Right renal pelvis (tissue), 4 donors: ENCODE measurements around the gene SCARF2. TPM values are rescaled to one million over a fixed set of nuclear protein-coding genes. Genes with fewer than 3 reads are reported as not detected.
"Not testable (repeated sequence)": the region's sequence is repeated elsewhere in the genome, so short reads cannot be mapped to it uniquely, and the experiment has no call there.

ENCODE experiments used
- DNase-seq, 4 donors: peaks; one replicate each; pipeline ENCODE4 v3.0.0-alpha.2; 2013; ENCODE audit warnings: low read depth in 4 of 4, low spot score in 3 of 4, missing footprints in 1 of 4
- polyA plus RNA-seq, 4 donors: library from polyadenylated mRNA; unstranded; fragments of 120-200 nt; gene quantifications; one replicate each; pipeline ENCODE4 v1.2.1, GENCODE V29; 2013; ENCODE audit not compliant: insufficient read length in 4 of 4

The SCARF2 gene
- polyA plus RNA-seq, 4 donors: 16.3 to 25.5 (median 18.0) TPM

DNA sequence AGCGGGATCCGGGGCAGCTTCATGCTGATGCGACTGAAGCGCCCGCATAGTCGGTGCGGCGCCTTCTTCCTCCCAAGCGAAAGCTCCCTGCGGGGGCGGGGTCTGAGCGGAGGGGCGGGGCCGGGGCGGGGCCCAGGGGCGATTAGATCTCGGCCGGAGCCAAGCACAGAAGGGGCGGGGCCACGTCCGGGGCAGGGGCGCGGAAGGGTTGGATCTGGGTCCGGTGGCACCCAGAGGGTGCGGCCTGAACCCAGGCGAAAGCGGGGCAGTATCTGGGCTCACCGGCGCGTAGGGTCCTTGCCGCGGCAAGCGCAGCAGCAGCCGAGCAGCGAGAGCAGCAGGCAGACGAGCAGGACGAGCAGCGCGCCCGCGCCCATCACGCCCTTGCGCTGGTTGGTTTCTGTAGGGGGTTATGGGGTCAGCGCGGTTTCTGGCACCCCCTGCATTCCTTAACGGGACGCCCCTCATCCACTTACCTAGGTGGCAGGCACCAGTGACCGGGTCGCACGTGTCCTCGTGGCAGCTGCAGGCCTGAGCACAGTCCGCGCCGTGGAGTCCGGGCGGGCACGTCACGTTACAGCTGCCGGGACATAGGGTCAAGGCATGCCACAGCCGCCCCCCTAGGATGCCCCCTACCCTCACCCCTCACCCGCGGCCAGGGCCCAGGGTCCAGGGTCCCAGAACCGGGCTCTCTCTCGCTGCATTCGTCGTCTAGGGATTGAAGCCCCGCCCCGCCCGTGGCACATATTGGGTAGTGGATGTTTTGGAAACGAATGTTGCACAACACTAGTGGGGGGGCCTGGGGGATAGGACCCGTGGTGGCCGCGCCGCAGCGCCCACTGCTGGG, 8.1 kb downstream of the SCARF2 start:
- DNase-seq: no peak

DNA sequence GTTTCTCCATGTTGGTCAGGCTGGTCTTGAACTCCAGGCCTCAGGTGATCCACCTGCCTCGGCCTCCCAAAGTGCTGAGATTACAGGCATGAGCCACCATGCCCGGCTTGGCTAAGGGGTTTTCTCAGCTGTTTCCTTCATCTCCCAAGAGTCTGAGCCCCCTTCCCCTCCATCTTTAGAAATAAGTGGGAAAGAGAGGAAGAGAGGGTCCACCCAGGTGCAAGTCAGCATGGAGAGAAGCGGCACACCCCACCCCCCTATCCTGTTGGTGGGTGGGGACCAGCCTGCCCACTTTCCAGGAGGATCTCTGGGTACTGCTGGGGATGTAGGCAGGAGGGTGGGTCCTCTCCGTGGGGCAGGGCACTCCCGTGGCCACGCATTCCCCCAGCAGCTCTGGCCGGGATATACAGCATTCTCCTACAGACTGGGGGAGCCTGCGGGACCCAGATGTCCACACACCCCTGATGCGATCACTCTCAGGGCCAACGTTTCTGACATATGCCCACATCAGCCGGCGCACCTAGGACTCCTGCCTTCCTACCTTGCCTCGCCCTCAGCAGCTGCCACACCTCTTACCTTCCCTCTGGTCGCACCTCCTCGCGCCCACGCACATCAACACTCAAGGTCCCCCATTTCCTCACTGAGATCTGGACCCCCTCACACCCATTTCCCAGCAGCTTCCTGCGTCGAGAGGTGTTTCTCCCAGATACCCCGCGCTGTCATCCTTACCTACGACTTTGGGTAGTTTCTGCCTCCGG, 8.9 kb downstream of the SCARF2 start:
- no peak for DNase-seq

DNA sequence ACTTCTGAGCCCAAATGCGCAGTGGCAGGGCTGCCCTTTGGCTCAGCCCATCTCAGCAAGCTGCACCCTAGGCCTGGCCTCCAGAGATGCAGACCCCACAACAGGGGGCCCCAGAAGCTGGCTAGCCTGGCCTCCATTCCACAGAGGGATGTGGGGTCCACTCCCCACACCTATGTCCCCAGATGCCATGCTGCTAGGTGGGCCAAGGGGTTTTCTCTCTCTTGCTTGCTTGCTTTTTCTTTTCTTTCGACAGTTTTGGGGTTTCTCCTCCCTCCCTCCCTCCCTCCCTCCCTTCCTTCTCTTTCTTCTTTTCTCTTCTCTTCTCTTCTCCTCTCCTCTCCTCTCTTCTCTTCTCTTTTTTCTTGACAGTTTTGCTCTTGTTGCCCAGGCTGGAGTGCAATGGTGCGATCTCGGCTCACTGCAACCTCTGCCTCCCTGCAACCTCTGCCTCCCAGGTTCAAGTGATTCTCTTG, 9.6 kb downstream of the SCARF2 start:
- DNase-seq: no peak

DNA sequence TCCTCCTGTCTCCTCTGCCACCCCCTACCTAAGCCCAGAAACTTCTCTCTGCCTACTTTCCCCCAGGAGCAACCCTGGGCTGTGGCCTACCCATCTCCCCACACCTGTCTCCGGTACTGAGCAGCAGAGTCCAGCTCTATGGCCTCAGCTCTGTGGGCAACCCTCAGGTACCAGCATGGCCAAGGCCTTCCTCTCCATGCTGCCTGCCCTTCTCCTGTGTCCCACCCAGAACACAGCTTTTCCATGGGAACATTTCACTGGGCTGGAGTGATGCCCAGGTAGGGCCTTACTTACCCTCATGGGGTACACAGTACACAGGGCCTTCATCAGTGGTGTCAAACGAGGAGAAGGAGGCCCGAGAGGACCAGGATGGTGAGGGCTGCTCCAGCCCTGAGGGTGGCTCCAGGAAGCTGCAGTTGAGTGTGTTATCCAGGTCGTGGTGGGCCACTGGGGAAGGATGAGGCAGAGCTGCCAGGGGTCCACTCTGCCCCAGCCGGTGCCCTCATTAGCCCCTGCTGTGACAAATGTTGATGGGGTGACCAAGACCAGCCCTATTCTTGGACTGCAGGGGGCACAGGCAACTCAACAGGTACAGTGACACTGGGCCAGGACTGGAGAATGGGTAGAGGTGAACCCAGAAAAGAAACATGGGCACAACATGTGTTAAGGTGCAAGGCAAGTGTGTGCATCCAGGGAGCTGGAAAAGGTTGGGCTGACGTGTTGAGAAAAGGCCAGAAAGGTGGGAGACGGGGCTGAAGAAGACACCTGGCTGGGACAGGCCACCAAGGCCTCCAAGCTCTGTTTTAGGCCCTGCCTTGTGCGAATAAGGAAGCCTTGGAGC, 10.3 kb downstream of the SCARF2 start:
- DNase-seq: no peak

DNA sequence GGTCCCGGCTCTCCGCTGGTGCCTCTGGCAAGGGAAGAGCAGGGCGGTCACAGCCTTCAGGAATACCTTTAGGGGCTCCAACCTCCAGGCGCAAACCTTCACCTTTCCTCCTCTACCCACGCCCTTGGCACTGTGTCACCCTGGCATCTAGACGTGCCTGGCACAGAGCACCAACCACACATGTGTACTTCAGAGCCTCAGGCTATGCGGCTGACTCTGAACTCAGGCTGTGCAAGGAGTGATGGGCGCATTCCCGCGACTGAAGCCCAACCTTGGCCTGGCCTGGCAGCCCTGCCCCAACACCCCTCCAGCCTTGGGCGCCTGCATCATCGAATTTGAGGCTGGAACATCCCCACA, 11.4 kb downstream of the SCARF2 start:
- DNase-seq: no peak

DNA sequence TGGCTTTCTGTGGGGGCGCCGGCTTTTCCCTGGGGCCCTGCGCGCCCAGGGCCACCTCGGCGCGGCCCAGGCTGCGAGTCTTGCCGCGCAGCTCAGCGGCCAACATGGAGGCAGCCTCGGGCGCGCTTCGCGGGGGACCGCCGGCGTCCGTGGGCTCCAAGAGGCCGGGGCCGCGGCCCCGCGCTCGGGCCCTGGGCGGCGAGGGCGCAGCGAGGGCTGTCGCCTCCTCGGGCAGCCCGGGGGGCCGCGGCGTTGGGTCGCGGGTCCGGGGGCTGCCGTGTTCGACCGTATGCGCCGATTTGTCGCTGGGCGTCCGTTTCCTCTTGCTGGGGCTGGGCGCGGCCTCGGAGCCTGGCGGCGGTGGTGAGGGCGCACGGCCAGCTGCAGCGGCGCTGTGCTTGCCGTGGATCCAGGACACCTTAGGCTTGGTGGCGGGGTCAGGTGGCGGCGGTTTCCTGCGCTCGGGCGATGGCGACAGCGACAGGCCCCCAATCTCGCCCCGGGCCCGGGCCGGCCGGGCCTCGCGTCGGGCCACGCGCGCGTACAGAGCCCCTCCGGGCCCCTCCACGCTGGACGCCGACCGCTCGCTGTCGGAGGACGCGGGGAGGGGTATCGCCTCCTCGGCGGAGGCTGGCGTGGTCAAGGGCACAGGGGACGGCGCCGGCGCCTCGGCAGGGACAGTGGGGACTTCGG, 11.9 kb downstream of the SCARF2 start:
- no peak for DNase-seq

DNA sequence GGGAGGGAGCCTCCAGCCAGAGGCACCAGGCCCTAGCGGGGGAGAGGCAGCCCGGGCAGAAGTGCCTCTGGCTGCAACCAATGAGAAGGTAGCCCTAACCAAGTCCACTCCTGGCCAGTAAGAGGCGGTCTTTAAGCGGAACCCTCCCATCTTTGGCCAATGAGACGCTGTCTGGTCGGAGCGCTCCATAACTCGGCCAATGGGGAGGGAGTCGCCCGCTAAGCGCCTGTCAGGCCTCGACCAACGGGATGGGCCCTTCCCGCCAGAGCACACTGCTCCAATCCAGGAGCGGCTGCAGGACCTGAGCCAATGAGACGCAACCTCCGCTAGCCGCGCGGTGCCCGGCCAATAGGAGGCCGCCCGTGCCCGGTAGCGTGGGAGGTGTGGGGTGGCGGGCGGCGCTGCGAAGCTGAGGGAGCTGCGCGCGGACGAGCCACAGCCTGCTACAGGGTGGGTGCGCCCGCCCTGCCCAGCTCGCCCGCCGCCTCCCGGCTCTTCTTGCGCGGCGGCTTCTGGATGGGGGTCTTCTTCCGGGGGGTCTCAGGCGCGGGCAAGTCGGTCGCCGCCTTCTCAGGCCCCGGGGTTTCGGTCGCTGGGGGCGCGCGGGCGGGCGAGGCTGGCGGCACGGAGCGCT, 12.6 kb downstream of the SCARF2 start:
- DNase-seq: no peak

DNA sequence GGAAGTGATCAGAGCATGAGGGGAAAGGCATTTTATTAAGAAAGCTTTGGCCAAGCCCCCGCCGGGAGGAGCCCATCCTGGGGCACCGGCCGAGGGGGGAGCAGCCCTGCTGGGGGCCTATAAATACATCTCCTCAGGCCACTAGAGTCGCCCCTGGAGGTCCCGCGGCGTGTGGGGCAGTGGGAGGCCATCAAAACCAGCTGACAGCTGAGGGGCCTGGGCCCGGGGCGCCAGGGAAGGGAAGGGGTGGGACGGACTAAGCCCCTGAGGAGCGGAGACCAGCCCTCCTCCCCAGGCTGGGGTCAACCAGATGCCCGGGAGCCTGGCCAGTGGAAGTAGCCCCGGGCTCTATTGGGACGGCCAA, 13.1 kb downstream of the SCARF2 start:
- DNase-seq: no peak

DNA sequence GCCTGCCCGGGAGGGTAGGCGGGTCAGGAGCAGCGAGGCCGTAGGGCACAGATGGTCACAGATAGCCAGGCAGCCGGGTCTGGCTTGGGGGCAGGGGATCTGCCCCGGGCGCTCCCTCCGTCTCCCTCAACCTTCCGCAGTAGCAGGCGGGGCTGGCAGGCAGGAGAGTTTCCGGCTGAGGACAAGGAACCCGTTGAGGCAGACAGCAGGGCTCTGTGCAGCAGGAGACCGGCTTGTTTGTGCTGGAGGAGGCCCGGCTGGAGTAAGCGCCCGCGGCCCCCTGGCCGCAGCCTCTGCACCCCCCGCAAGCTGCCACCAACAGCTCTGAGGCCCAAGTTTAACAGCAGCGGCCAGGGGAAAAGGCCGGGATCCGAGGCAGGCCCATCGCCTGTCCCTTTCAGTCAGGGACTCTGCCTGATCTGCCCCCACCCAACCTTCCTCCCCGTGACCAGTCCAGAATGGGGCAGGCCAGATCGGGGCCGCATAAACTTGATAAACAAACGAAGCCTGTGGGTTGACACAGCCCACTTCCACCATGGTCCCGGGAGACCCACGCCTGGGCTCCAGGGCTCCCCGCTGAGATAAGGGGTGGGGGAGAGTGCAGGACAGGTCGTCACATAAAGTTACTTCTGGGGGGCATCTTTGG, 13.6 kb downstream of the SCARF2 start:
- no peak for DNase-seq

DNA sequence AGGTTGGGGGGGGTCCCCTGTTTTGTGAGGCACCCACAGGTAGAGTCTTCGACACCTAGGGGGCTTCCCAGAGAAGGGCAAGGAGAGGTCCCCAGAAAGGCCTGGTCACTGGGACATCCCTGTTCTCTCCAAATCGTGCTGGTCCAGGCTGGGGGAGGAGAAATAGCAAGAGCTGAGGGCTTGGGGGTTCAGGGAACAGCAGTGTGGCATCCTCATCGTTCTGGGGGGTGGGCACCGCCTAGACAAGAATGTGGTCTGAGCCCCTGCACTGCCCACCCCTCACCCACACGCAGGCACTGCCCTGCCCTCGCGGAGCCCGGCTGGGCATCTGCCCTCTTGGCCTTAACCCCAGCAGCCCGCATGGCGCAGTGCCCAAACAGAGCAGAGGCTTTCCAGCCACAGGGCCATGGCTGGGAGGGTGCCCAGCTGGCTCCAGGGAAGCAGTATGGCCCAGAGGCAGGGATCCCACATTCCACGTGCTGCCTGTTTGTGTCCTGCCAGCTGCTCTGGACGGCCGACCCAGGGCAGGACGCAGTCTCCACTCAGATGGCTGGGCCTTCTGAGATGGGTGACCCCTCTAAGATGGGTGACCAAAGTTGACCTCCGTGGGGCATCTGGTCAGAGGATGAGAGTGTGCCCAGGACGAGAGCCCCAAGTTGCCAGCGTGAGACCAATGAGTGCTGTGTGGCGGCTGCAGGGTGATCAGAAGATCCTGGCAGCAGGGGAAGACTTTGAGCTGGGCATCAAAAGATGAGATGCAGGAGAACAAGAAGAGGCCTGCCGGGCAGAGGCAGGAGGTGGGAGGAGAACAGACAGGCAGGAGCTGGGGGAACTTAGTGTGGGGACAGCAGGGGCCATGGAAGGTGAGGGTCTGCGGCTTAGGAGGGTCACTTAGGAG, 14.4 kb downstream of the SCARF2 start:
- no peak for DNase-seq

DNA sequence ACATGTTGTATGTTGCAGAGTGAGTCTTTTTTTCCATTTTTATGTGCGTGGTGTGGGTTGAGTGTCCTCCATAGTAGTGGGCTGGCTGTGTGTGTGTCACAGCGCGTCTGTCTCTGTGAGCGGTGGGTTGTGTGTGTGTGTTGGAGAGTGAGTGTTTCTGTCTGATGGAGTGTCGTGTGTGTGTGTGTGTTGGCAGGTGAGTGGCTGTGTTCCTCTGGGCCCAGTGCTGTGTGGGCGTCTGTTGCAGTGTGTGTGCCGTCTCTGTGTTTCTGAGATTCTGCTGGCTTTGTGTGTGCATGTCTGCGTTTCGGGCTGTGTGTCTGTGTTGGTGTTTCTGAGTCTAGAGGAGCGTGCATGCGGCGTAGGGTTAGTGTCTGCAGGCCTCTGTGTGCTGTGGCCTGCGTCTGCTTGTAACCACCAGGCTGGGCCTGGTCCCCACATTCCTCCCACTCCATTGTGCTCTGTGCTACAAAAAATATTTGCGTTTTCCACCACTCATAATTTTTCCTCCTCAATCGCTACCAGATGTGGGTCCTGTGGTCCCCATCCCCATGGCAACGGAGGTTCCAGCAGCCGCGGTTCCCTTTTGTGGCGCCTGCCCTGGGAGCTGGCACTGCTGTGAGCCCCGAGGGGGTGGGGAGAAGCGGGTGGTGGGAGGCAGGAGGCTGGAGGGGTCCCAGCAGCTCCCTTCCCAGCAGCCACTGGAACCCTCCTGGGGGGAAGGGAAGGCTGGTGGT, 15.2 kb downstream of the SCARF2 start:
- no peak for DNase-seq

DNA sequence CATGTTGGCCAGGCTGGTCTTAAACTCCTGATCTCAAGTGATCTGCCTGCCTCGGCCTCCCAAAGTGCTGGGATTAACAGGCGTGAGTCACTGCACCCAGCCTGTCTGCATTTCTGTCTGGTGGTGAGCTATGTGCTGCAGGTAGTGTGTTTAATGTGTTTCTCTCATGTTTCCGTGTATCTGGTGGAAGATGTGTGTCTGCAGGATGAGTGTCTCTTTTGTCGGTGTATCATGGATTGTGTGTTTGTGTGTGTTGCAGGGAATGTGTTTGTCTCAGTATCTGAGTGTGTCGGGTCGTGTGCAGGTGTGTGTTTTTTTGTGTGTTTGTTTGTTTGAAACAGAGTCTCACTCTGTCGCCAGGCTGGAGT, 16.1 kb downstream of the SCARF2 start:
- no peak for DNase-seq

DNA sequence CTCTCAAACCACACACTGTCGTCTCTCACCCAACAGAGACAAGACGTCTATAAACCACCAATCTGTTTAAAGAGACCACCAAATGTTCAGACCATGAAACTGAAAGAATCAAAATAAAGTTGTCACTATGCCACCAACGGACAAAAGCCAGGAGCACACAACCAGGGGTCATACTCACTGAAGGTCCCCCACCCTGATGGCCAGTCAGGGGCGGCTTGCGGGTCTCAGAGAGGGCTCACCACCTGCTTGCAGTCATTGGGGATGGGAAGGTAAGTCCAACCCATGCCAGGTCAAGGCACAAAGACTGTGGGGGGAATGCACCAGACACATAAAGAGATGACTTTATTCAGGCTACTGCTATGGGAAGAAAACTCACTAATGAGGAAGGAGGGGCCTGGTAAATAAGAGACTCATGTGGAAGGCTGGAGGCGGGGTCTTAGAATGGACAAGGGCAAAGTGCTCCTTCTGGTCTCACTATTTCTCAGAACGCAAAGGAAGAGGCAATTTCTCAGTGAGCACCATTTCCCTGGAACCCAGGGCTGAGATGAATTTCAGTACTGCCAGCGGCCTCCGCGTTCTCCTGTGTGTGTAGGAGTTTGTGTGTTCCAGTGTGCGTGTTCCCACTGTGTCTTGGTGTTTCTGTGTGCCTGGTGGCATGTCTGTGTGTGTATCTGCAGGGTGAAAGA, 17.3 kb downstream of the SCARF2 start:
- DNase-seq: no peak

DNA sequence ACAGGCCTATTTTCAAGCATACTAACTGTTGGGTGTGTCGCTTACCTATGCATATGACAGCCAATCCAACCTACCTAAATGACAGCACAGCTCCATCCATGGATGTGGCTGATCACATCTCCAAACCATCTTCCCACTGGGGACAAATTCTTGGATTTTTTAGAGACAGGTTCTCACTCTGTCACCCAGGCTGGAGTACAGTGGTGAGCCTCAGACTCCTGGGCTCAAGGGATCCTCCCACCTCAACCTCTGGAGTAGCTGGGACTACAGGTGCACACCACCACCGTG, 18.0 kb downstream of the SCARF2 start:
- DNase-seq: no peak

DNA sequence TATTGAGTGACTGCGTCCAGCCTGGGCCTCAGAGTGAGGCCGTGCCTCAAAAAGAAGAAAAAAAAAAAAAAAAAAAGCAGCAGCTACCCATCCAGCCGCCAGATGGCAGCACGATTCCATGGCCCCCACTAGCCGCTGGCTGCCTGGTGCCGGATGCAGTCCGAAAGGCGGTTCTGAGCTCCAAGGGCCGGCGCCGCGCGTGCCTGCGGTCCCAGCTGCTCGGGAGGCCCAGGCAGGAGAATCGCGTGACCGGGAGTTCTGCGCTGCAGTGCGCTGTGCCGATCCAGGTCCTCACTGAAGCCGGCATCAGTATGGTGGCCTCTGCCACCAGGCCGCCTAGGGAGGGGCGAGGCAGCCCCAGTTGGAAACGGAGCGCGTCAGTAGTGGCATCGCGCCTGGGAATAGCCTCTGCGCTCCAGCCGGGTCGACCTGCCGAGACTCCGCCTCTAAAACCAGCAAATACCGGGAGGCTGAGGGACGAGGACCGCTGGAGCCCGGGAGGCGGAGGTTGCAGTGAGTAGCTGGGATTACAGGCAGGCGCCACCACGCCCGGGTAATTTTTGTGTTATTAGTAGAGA, 19.3 kb downstream of the SCARF2 start:
- DNase-seq: peak in 1 of 4 donors; percentile 70

DNA sequence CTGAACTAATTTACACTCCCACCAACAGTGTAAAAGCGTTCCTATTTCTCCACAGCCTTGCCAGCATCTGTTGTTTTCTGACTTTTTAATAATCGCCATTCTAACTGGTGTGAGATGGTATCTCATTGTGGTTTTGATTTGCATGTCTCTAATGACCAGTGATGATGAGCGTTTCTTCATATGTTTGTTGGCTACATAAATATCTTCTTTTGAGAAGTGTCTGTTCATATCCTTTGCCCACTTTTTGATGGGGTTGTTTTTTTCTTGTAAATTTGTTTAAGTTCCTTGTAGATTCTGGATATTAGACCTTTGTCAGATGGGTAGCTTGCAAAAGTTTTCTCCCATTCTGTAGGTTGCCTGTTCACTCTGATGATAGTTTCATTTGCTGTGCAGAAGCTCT, 21.9 kb downstream of the SCARF2 start:
- DNase-seq: not testable (repeated sequence)

DNA sequence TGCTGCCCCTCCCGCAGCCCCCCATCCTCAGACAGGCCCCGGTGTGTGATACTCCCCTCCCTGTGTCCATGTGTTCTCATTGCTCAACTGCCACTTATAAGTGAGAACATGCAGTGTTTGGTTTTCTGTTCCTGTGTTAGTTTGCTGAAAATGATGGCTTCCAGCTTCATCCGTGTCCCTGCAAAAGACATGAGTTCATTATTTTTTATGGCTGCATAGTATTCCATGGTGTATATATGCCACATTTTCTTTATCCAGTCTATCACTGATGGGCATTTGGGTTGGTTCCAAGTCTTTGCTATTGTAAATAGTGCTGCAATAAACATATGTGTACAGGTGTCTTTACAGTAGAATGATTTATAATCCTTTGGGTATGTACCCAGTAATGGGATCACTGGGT, 22.4 kb downstream of the SCARF2 start:
- DNase-seq: not testable (repeated sequence)
